ENCODE data around the gene RPL4. TPM values are rescaled to one million over a fixed set of nuclear protein-coding genes. Genes with fewer than 3 reads are reported as not detected.
A peak's percentile ranks its signal among the peaks of the same experiment; 100 is the strongest.

The RPL4 gene
- total RNA-seq, 1 donor from 2014 or later, result 1,478 TPM

DNA sequence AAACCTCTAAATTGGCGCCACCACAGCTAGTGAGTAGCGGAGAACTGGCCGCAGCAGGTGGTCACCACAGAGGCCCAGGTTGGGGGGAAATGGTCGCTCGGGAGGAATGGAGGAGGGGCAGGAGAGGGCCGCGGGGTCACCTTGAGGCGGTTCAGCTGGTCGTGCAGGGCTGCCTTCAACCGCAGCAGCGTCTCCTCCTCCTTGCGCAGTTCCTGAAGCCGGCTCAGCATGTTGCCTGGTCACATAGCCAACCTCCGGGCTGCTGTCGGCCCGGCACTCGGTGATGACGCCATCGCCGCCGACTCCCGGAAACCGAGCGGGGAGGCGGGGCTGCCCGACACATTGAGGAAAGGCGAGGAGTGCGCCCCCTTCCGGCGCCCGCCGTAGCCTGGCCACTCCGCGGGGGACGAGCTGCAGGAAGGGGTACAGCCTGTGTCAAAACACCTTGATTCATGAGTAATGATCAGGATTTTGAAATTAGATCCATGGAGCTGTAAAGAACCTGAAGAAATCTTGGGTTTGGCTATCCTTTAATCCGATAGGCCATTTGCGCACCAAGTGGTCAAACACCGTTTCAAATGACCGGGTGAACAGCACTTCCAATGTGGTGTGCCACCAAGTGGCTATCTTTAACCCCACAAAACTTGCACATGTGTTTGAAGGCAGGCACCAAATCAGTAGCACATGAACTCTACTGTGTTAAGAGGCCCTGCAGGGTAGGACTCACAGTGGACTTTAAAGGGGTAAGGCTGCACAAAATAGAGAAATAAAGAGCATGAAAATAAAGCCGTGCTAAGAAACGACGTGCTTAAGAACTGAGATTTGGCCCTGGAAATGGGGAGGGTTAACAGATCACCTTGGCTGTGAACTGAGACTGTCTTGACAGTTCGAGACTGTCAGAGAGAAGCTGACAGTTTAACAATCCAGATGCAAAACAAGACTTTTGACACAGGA is 6.9 kb downstream of the RPL4 start, which contains the start of gene SNAPC5:
TSS of gene SNAPC5 (minus strand) at position 261 of the 954 bp plus-strand sequence. CDS start at position 230, 31 bp downstream.
- intact Hi-C loops (cut with DNase I), result loop anchor here (1.0 to 10.0 kb wide), 4 partner anchors 111 to 245 kb away; partner anchors contain the start of genes DIS3L, MAP2K1, MEGF11 and TIPIN
- ATAC-seq (peak; percentile 97), DNase-seq (ENCODE audit: missing footprints) (peak; percentile 99)

DNA sequence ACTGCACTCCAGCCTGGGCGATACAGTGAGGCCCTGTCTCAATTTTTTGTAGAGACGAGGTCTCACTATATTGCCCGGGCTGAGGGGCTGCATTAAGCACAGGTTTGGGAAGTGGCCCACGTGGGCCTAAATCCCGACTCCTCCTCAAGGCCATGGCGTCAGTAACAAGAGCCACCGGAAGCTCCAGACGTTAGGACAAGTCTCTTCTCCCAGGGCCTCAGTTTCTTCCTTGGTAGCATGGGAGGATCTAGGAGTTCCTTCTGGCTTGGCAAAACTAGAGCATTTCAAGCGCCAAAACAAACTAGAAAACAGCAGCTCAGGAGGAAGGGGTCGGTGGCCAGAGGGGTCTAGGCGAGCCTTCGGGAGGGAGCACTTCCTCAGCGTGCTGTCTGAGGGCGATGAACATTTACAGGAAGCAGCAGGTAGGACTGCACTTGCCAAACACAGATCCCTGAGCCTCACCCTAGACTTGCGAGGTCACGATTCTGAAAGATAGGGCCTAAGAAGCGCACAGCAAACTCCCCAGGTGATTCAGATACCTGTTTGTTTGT is 7.6 kb downstream of the RPL4 start:
- no peak for ATAC-seq
- no peak for DNase-seq (ENCODE audit: missing footprints)
- intact Hi-C loops (cut with DNase I), result loop anchor here (1.0 to 10.0 kb wide), 4 partner anchors 111 to 245 kb away; partner anchors contain the start of genes DIS3L, MAP2K1, MEGF11 and TIPIN

DNA sequence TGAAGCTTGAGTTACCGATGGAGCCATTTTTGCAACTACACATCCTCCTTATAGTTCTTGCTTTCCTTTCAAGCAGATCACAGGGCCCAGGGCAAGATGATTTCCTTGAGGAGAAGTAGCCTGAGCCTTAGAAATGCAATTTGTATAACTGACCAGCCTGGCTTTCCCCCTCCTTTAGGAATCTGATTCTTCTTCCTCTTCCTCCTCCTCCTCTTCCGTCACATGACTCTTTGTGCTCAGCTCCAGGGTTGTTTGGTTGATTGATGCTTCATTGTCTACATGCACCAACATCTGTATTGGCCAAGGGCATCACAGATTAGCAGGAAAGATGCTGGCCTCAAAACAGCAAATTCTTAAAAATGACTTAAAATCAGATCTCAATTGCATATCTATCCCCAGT is 10.4 kb downstream of the RPL4 start:
- intact Hi-C loops (cut with DNase I), result loop anchor here (10.0 kb wide), 1 partner anchor 139 kb away; the partner anchor contains the start of gene TIPIN
- DNase-seq (ENCODE audit: missing footprints), result no peak
- ATAC-seq, result no peak

DNA sequence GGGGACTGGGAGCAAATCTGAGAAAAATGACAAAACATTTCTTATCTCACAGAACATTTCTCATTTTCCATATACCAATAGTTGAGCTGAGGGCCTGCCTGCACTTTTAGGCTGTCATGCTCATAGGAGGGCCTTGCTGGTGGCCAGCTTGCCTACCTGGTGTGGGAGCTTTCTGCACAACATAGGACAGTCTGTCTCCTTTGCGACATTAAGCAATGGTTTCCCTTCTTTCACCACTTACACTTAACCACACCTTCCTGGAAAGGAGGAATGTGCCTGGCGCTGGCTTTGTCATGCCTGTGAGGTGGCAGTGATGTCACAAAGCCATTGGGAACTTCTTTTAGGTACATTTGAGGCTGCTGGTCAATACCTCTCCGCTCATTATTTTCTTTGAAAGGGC is 12.8 kb downstream of the RPL4 start:
- no peak for ATAC-seq

DNA sequence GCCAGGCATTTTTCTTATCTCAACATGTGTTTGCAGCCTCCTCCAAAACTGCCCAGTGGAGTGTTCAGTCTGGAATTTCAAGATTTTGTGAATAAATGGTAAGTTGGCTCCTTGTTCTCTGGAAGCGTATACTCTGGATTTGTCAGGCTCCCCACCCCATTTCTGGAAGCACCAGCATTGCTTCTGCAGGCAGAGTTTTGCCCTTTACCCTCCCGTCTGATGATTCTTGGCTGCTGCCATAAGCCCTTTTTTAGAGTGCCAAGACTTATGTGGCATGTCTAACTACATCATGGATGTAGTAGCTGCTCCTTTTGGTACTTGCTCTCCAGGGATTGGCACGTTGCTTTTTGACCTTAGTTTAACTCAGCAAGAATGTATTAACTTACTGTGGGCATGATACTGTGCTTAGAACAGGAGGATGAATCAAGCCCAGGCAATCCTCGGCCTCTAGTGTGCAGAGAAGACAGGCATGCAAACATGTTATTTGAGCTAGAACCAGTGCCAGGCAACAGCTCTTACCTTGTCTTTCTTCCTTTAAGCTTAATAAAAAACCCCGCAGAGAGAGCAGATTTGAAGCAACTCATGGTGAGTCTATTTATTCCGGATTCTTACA is 15.4 kb downstream of the RPL4 start:
- intact Hi-C loops (cut with DNase I), result no loop called here
- DNase-seq (ENCODE audit: missing footprints) (no peak), ATAC-seq (no peak)

More for the DNA sequence above, 12.8 kb downstream of the RPL4 start:
- no peak for DNase-seq (ENCODE audit: missing footprints)
- intact Hi-C loops (cut with DNase I), result loop anchor here (10.0 kb wide), 1 partner anchor 137 kb away; the partner anchor contains the start of gene TIPIN

DNA sequence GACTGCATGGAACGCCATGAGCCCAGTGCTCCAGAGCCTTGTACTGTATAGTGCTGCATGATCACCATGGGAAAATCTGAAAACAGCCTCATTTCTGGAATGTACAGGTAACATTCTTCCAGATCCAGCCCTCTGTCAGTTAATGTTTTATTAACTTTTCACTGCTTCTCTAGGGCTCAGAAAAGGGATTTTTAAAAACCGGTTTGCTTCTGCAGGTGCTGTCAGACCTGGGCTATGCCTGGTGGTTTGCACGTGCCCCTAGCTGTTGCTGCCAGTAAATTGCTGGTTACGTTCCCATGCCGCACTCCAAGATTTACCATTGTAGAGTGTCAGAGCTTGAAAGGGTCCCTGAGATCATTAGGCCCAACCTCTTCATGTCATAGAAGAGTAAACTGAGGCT is 16.1 kb downstream of the RPL4 start:
- no peak for DNase-seq (ENCODE audit: missing footprints)
- no peak for ATAC-seq
- intact Hi-C loops (cut with DNase I), result no loop called here

DNA sequence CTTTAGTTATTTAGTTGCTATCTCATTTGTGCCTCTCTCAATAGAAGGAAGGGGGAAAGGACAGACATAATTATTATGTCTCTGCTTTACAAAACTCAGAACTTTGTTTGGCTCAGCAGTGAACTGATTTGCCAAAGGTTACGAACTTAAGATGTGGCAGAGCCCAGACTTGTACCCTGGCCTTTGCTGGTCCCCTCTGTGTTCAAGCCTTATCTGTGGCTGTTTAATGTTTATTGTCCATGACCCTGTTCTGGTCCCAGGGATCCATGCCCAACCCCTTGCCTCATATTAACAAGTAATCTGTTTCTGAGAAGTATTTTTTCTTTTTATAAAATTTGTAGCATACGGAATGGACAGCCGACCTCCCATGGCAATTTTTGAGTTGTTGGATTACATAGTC is 17.8 kb downstream of the RPL4 start:
- ATAC-seq (no peak), DNase-seq (ENCODE audit: missing footprints) (no peak)
- intact Hi-C loops (cut with DNase I), result no loop called here

DNA sequence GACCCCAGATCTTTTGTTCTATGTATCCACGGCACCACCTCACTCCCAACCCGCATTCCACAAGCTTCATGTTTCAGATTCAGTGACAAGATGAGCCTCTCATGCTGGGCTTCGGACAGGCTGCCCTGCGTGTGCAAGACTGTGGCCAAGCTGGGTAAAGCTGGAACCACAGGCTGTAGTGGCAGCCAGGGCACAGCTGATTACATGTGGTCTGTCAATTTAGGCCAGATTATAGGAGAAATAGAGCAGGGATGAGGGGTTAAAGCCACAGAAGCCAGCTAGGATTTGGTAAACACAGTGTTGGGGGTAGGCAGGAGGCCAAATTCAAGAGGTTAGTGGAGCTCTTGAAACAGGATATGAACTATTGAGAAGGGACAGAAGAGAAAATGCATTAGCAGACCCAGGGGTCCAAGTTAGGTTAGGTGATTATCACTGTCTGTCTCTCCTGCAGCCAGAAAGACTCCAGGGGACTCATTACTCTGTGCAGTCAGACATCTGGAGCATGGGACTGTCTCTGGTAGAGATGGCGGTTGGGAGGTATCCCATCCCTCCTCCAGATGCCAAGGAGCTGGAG is 20.0 kb downstream of the RPL4 start:
- no peak for DNase-seq (ENCODE audit: missing footprints)
- intact Hi-C loops (cut with DNase I), result no loop called here
- ATAC-seq, result no peak

DNA sequence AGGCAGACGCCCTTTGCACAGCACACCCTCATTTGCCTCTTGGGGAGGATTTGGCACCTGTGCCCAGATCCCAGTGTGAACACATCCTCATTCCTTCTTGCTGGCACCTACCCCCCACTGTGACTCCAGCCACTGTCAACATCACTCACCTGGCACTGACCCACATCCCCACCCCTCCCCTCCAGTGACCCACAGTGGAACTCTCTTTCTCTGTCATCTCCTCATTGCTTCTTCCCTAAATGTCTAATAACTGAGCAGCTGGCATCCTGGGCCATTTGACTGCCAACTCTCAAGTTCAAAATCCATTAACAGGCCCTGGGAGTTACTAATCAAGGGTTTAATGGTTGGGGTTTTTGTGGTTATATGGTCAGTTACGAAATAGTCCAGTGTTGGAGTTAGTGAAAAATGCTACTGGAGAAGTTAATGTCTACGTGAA is 21.5 kb downstream of the RPL4 start:
- no peak for DNase-seq (ENCODE audit: missing footprints)
- ATAC-seq, result peak; percentile 26
- intact Hi-C loops (cut with DNase I), result no loop called here

DNA sequence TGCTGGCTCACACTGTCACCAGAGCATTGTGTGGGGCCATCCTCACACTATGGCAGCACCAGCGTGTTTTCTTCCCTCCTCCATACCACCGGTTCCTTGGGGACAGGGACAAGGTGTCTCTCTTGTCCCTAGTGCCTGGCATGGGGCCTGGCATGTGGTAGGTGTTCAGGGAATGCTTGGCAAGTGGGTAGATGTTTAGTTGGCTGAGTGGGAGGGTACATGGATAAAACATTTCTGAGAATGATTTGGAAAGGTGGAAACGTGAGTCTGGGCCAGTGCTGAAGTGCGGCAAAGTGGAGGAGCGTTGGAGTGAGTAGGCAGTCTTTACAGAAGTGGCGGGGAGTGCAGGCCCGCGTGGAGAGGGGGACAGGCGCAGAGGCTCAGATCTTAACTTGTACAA is 22.1 kb downstream of the RPL4 start:
- DNase-seq (ENCODE audit: missing footprints), result no peak

DNA sequence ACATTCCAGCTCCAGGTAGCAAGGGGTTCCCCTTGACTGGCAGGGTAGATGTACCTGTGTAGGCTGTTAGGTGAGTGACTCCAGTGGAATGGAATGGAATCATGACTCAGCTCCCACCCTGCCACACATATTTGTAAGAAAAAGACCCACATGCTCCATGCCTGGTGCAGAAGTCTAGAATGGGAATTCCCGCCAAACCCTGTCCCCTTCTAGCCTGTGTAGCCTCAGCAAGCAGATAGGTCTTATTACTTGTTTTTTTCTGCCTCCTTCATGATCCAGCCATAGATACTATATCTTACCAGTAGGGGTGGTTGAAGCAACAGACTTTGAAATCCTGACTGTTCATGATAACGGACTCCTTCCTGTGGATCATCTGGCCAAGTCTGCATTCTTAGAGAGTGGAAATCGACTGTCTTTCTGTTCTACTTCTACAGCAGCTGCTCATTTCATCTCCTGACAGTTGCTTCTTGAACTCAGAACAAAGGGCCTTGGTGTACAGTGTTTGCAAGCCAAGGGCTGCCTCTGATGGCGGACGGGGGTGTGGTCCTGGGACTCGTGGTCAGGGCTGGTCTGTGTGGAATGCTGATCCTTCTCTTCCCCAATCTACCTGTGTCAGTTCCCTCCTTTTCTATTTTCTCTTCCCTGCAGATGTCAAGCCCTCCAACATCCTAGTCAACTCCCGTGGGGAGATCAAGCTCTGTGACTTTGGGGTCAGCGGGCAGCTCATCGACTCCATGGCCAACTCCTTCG is 23.4 kb downstream of the RPL4 start:
- DNase-seq (ENCODE audit: missing footprints) (no peak), ATAC-seq (no peak)
- intact Hi-C loops (cut with DNase I), result no loop called here

More for the DNA sequence above, 22.1 kb downstream of the RPL4 start:
- intact Hi-C loops (cut with DNase I), result no loop called here
- ATAC-seq, result peak; percentile 75

DNA sequence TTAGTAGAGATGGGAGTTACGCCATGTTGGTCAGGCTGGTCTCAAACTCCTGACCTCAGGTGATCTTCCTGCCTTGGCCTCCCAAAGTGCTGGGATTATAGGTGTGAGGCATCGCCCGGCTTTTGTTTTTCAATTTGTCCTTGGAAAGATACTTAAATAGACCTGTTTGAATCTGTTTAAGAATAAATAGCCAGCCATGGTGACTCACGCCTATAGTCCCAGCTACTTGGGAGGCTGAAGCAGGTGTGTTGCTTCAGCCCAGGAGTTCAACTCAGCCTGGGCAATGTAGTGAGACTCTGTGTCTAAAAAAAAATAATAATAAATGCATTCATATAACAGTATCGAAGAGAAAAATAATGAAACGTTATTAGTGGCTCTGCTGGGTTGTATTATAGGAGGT is 24.4 kb downstream of the RPL4 start:
- ATAC-seq (no peak), DNase-seq (ENCODE audit: missing footprints) (no peak)
- intact Hi-C loops (cut with DNase I), result no loop called here

DNA sequence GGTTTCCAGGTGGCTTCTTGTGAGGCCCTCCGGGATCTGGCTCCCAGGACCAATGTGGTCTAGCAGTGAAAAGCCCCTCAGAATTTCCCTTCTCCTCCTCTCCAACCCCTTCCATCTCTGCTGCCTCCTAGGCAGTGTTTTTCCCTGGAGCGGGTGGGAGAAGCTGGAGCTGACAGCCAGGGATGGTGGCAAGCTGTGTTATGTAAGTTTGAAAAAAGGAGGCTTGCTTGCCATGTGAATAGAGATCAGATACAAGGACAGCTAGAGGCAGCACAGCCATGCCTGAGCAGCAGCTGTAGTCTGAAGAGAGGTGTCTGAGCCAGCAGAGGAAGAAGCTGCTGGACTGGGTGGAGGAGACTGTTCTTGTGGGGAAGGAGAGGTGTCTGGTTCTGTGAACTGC is 27.6 kb downstream of the RPL4 start:
- intact Hi-C loops (cut with DNase I), result no loop called here
- ATAC-seq, result no peak

DNA sequence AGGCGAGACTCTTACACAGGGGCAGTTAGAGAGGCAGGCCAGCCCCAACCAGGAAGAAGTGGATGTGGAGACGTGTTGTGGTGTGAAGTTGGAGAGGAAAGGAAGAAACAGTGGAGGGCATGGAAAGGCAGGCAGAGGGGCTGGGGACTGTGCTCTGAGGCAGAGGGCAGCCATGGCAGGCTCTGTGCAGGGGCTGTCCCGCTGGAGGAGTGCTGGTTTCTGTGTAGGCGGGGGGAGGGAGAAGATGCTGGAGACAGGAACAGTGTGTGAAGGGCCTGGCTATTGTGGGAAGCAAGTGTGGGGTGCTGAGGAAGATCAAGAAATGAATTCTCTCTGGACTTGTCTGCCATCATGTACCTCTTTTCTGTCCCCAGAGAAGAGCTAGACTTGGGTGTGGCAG is 28.1 kb downstream of the RPL4 start:
- DNase-seq (ENCODE audit: missing footprints), result no peak
- no peak for ATAC-seq
- intact Hi-C loops (cut with DNase I), result no loop called here

More for the DNA sequence above, 27.6 kb downstream of the RPL4 start:
- no peak for DNase-seq (ENCODE audit: missing footprints)

DNA sequence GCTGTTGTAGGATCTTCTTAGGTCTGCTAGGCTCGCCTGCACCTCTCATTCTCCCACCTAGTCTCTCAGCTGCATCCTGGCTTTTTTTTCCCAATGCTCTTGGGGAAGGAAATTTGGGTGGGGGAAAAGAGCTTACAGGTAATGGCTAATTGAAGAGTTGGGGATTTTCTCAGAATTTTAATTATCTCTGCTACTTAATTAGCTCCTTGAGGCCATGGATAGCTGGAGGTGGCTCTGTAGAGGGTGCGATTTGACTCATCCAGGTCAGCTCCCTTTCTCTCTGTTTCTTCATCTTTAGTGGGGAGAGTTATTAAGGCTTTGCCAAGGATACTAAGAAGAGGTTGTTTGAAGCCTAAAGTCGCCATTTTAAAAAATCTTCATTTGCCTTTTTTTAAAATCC is 29.7 kb downstream of the RPL4 start:
- DNase-seq (ENCODE audit: missing footprints), result no peak
- intact Hi-C loops (cut with DNase I), result no loop called here
- ATAC-seq, result no peak

DNA sequence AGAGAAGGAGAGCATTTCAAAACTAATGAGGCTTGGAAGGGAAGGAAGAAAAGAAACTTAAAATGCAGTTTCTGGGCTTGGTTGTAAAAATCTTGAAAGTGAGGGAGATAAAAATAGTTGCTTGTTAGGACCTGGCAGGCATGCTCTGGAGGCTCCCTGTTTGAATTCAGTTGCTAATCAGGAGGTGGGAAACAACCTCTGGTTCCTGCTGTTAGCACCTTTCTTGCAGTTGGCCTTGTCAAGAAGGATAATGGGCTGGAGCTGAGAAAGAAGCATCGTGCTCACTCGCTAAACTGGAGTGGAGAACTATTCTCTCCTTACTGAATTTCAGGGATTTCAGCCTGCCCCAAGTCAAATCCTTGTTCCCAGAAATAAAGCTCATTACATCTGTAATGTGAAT is 30.5 kb downstream of the RPL4 start:
- no peak for DNase-seq (ENCODE audit: missing footprints)
- no peak for ATAC-seq
- intact Hi-C loops (cut with DNase I), result no loop called here

DNA sequence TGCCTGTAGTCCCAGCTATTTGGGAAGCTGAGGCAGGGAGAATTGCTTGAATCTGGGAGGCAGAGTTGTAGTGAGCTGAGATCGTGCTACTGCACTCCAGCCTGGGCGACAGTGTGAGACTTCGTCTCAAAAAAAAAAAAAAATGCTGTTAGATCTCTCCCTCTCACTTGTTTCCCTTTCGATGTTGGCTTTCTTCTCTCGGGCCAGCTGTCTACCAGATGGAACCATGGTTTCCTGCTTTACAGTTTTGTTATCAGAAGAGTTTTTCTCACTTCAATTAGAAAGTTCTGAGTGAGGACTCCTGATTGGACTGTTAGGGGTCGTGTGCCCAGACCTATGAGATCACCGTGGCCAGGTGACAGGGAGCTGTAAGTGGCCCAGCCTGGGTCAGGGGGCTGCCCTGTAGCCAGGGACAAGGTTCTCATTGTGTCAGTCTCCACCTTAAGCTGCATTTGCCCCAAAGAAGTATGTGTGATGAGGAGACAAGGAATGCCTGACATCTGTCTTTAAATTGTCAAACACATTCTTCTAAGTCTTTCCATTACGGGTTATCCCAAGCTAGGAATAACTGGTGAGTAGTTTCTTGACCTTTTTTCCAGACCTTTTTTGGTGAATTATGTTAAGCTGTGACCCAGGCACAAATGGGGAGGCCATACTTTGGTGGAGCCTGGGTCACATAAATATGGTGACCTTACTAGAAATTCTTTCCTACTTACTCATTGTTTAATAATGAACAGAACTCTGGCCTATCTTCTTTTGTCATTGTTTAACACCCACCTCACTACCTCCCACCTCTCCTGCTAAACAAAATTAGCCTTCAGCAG is 32.3 kb downstream of the RPL4 start:
- DNase-seq (ENCODE audit: missing footprints) (no peak), ATAC-seq (peak; percentile 64)
- intact Hi-C loops (cut with DNase I), result no loop called here
